CD14-positive monocyte (primary cell): Measurements from ENCODE around the gene ZNF879. TPM values are rescaled to one million over a fixed set of nuclear protein-coding genes. Genes with fewer than 3 reads are reported as not detected.

Source experiments
- DNase-seq, 3 donors: peaks; one replicate each; pipeline ENCODE4 v3.0.0-alpha.2; 2011 to 2022
- H2AFZ ChIP-seq: 2 replicates; pipeline ENCODE4 v1.6.0; 2012; ENCODE audit warnings: mild to moderate bottlenecking, low read depth, low read length, inconsistent platforms; ENCODE audit not compliant: insufficient read depth, poor library complexity, severe bottlenecking
- H3K27ac ChIP-seq, 2 donors: 1 replicate in 1 of 2; 2 replicates in 1 of 2; pipeline ENCODE4 v1.5.1; 2012 to 2013; ENCODE audit warnings: low read length in 2 of 2, control low read depth in 1 of 2, inconsistent platforms in 1 of 2, low read depth in 1 of 2, mild to moderate bottlenecking in 1 of 2
- H3K27me3 ChIP-seq, 2 donors: one replicate each; pipeline versions ENCODE4 v1.6.0 to v1.6.1; 2011 to 2013; ENCODE audit warnings: low read length in 2 of 2; ENCODE audit not compliant: control insufficient read depth in 2 of 2, insufficient read depth in 2 of 2
- H3K36me3 ChIP-seq, 2 donors: replicated peaks in 1 of 2; 1 replicate in 1 of 2; 2 replicates in 1 of 2; pipeline versions ENCODE4 v1.5.1 to v1.6.1; 2012 to 2013; ENCODE audit warnings: low read length in 2 of 2, control low read depth in 1 of 2, inconsistent platforms in 1 of 2, mild to moderate bottlenecking in 1 of 2; ENCODE audit not compliant: insufficient read depth in 2 of 2, control insufficient read depth in 1 of 2
- H3K4me1 ChIP-seq, 2 donors: 1 replicate in 1 of 2; 2 replicates in 1 of 2; pipeline versions ENCODE4 v1.5.1 to v1.6.1; 2012 to 2013; ENCODE audit warnings: low read length in 2 of 2, control low read depth in 1 of 2, inconsistent platforms in 1 of 2, mild to moderate bottlenecking in 1 of 2, moderate library complexity in 1 of 2; ENCODE audit not compliant: insufficient read depth in 2 of 2, control insufficient read depth in 1 of 2
- H3K4me2 ChIP-seq: replicated peaks from 2 replicates; pipeline ENCODE3; 2012; ENCODE audit warnings: low read length, moderate library complexity, mild to moderate bottlenecking; ENCODE audit not compliant: poor library complexity, severe bottlenecking; ENCODE audit errors: extremely low read depth
- H3K4me3 ChIP-seq, 3 experiments: fragments of 200-600 bp in 1 of 3; sonication (generic) in 1 of 3; replicated peaks in 1 of 3; 1 replicate in 2 of 3; 2 replicates in 1 of 3; pipeline ENCODE4 v1.5.1; 2011 to 2013; ENCODE audit warnings: low read length in 3 of 3, mild to moderate bottlenecking in 3 of 3, control low read depth in 2 of 3, low read depth in 2 of 3, inconsistent platforms in 1 of 3, moderate library complexity in 1 of 3
- H3K79me2 ChIP-seq: 2 replicates; pipeline ENCODE4 v1.6.0; 2012; ENCODE audit warnings: mild to moderate bottlenecking, control low read depth, inconsistent platforms, low read length, moderate library complexity; ENCODE audit not compliant: insufficient read depth
- H3K9ac ChIP-seq: 2 replicates; pipeline ENCODE4 v1.6.0; 2017; ENCODE audit warnings: low read length, mild to moderate bottlenecking; ENCODE audit not compliant: insufficient read depth, poor library complexity, severe bottlenecking
- H3K9me3 ChIP-seq, 2 donors: replicated peaks in 1 of 2; 1 replicate in 1 of 2; 2 replicates in 1 of 2; pipeline versions ENCODE4 v1.5.1 to v1.6.1; 2012 to 2013; ENCODE audit warnings: low read length in 2 of 2, control low read depth in 1 of 2; ENCODE audit not compliant: control insufficient read depth in 1 of 2, insufficient read depth in 1 of 2
- H4K20me1 ChIP-seq: 2 replicates; pipeline ENCODE4 v1.6.0; 2012; ENCODE audit warnings: mild to moderate bottlenecking, low read length, control low read depth, moderate library complexity; ENCODE audit not compliant: insufficient read depth
- H3K27ac Mint-ChIP-seq, 7 donors: one replicate each; pipeline ENCODE4 v1.8.0; 2020; ENCODE audit warnings: mild to moderate bottlenecking in 7 of 7, mixed read lengths in 7 of 7, moderate library complexity in 6 of 7, inconsistent platforms in 2 of 7
- H3K27me3 Mint-ChIP-seq, 3 donors: one replicate each; pipeline ENCODE4 v1.8.0; 2021 to 2022; ENCODE audit warnings: low read depth in 3 of 3, mild to moderate bottlenecking in 3 of 3, mixed read lengths in 3 of 3, moderate library complexity in 3 of 3, inconsistent platforms in 1 of 3
- H3K36me3 Mint-ChIP-seq, 2 donors: one replicate each; pipeline ENCODE4 v1.8.0; 2020; ENCODE audit warnings: mixed read lengths in 2 of 2, inconsistent platforms in 1 of 2, mild to moderate bottlenecking in 1 of 2
- H3K4me1 Mint-ChIP-seq: one replicate; pipeline ENCODE4 v1.8.0; 2020; ENCODE audit warnings: mild to moderate bottlenecking, mixed read lengths
- H3K4me3 Mint-ChIP-seq, 2 donors: one replicate each; pipeline ENCODE4 v1.8.0; 2020; ENCODE audit warnings: mild to moderate bottlenecking in 2 of 2, mixed read lengths in 2 of 2, moderate library complexity in 1 of 2
- H3K9me3 Mint-ChIP-seq, 7 donors: one replicate each; pipeline ENCODE4 v1.8.0; 2020 to 2022; ENCODE audit warnings: mixed read lengths in 7 of 7, mild to moderate bottlenecking in 6 of 7, moderate library complexity in 6 of 7, inconsistent platforms in 2 of 7
- CTCF ChIP-seq: fragments of 200-600 bp; IDR thresholded peaks from one replicate; pipeline ENCODE4 v1.8.0; 2022; ENCODE audit warnings: antibody characterized with exemption, mild to moderate bottlenecking
- whole genome bisulfite sequencing: methylation state at CpG from one replicate; pipeline ENCODE4 v1.1.5; 2013; ENCODE audit warnings: missing lambda C conversion rate; ENCODE audit not compliant: insufficient coverage; 5-methylcytosine and 5-hydroxymethylcytosine counted together
- intact Hi-C, 2 donors: fragments of 100-400 bp; cut with micrococcal nuclease; formaldehyde crosslinking; loops; one replicate each; pipeline versions ENCODE4 v1.15.0 to v1.15.1; 2023
- polyA plus RNA-seq, 3 donors: library from polyadenylated mRNA; depleted of rRNA in 1 of 3; unstranded in 2 of 3; stranded (reverse) in 1 of 3; fragments of 300-500 nt in 2 of 3; fragments of >200 nt in 1 of 3; fragmentation: Illumina TruSeq in 2 of 3; gene quantifications; 1 replicate in 2 of 3; 2 replicates in 1 of 3; pipeline ENCODE4 v1.2.3, GENCODE V29; 2012 to 2021

The ZNF879 gene
- polyA plus RNA-seq, 3 donors = 0.61 to 1.4 (median 0.71) TPM

GRCh38 chr5:179008667-179009066 is 14.9 kb upstream of the ZNF879 start:
- intact Hi-C loops = no loop called here
- WGBS = no CpG with 5 or more reads among the region's 1 CpG
- no peaks in the 10 kb centered on the region for H3K4me1 Mint-ChIP-seq

DNA sequence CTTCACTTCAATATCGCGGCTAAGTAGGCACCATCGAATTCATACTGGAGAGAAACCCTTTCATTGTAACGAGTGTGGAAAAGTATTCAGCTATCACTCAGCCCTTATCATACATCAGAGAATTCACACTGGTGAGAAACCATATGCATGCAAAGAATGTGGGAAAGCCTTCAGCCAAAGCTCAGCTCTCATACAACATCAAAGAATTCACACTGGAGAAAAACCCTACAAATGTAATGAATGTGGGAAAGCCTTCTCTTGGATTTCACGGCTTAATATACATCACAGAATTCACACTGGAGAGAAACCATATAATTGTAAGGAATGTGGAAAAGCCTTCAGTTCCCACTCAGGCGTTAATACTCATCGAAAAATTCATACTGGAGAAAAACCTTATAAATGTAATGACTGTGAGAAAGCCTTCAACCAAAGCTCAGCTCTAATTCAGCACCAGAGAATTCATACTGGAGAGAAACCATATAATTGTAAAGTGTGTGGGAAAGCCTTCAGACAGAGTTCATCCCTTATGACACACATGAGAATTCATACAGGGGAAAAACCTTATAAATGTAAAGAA is 9.5 kb downstream of the ZNF879 start:
- intact Hi-C loops = no loop called here
- 100% methylated on average over 4 of the region's 7 CpGs for WGBS
- Histone ChIP-seq H3K36me3 (peaks cover 41 to 57% of the 10 kb centered on the region in 2 donors), H3K9ac (no peak overlapping the region), H3K4me2 (no peak overlapping the region), H3K9me3 (peaks cover 60 to 99% of the 10 kb centered on the region in 2 donors), H3K79me2 (no peaks in the 10 kb centered on the region), H3K4me1 (no peaks in the 10 kb centered on the region), H3K27me3 (no peaks in the 10 kb centered on the region), H3K4me3 (peak overlapping the region in 1 of 3 experiments; percentile 38), H2AFZ (no peak overlapping the region), H3K27ac (no peak overlapping the region), H4K20me1 (no peaks in the 10 kb centered on the region)
- Mint-ChIP-seq H3K9me3 (peaks cover 59 to 95% (median 90%) of the 10 kb centered on the region in 7 donors), H3K4me1 (no peaks in the 10 kb centered on the region), H3K27ac (no peak overlapping the region), H3K4me3 (no peak overlapping the region), H3K36me3 (peaks cover 44% of the 10 kb centered on the region in 2 donors), H3K27me3 (peaks cover 0 to 2% (median 0%) of the 10 kb centered on the region in 3 donors)
- TF ChIP-seq CTCF = no peak
- DNase-seq = no peak

More at GRCh38 chr5:179008667-179009066, 14.9 kb upstream of the ZNF879 start:
- Mint-ChIP-seq H3K4me3 (no peak overlapping the region), H3K36me3 (no peaks in the 10 kb centered on the region), H3K27me3 (peaks cover 0 to 2% (median 0%) of the 10 kb centered on the region in 3 donors), H3K27ac (no peak overlapping the region), H3K9me3 (peaks cover 18 to 54% (median 37%) of the 10 kb centered on the region in 7 donors)
- H3K9me3 ChIP-seq = peaks cover 26 to 34% of the 10 kb centered on the region in 2 donors
- no peak overlapping the region for H3K4me3 ChIP-seq
- H3K27ac ChIP-seq = no peak overlapping the region
- H3K4me1 ChIP-seq = no peaks in the 10 kb centered on the region
- no peak overlapping the region for H2AFZ ChIP-seq
- H4K20me1 ChIP-seq = no peaks in the 10 kb centered on the region
- TF ChIP-seq CTCF = no peak
- no peaks in the 10 kb centered on the region for H3K79me2 ChIP-seq
- no peak overlapping the region for H3K4me2 ChIP-seq
- H3K9ac ChIP-seq = no peak overlapping the region
- DNase-seq = no peak
- H3K36me3 ChIP-seq = no peaks in the 10 kb centered on the region
- H3K27me3 ChIP-seq = no peaks in the 10 kb centered on the region
